BLaER1 (cell line): ENCODE data around the gene LYPD3.

Source experiments
- H3K27ac ChIP-seq: shearing (Covaris generic); formaldehyde crosslinking; 2 replicates; pipeline ENCODE4 v1.8.1; 2022
- H3K27me3 ChIP-seq: shearing (Covaris generic); formaldehyde crosslinking; 2 replicates; pipeline ENCODE4 v1.8.1; 2022
- H3K36me3 ChIP-seq: shearing (Covaris generic); formaldehyde crosslinking; 2 replicates; pipeline ENCODE4 v1.8.1; 2022
- H3K4me1 ChIP-seq: shearing (Covaris generic); formaldehyde crosslinking; 2 replicates; pipeline ENCODE4 v1.8.1; 2022
- H3K4me2 ChIP-seq: shearing (Covaris generic); formaldehyde crosslinking; 2 replicates; pipeline ENCODE4 v1.8.1; 2022
- H3K4me3 ChIP-seq: shearing (Covaris generic); formaldehyde crosslinking; 2 replicates; pipeline ENCODE4 v1.8.1; 2022
- H3K9ac ChIP-seq: shearing (Covaris generic); formaldehyde crosslinking; 2 replicates; pipeline ENCODE4 v1.8.1; 2022
- H3K9me3 ChIP-seq: shearing (Covaris generic); formaldehyde crosslinking; 2 replicates; pipeline ENCODE4 v1.8.1; 2022
- H4K20me1 ChIP-seq: shearing (Covaris generic); formaldehyde crosslinking; 2 replicates; pipeline ENCODE4 v1.8.1; 2022
- Cebpa-rat ChIP-seq: shearing (Covaris generic); IDR thresholded peaks from 2 replicates; pipeline ENCODE4 v1.8.1; 2022

LYPD3 gene

DNA sequence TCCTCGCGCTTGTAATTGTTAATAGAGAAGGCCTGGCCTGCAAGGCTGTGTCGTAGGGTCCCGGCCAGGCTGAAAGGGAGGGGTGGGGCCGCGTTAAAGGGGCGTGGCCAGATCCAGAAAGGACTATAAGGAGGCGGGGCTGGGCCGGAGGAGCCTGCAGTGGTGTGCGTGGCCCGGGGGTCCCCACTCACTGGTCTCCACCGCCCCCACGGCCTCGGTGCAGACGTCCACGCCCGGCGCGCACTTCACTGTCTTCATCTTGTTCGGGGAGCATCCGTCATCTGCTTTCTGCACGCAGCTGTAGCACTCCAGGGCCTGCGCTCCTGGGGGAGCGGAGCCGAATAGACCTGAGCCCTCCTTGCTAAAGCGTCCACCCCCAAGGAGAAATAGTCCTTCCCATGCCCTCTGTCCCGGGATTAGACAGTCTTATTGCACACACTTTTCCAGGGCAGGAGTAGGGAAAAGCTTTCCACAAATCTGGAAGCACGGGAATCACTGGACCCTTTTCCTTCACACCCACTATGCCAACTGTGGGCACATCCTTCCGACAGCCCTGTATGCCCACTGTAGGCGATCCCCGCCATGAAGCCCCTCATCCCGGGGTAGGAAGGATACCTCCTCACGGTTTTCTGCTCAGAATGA, 1.2 kb downstream of the LYPD3 start:
- Histone ChIP-seq H3K9me3 (no peaks in the 10 kb centered on the region), H3K4me1 (peaks cover 31% of the 10 kb centered on the region), H4K20me1 (no peaks in the 10 kb centered on the region), H3K4me3 (peak overlapping the region; percentile 75), H3K4me2 (peak overlapping the region; percentile 75), H3K27ac (no peak overlapping the region), H3K27me3 (no peaks in the 10 kb centered on the region), H3K9ac (peak overlapping the region; percentile 69; the same call in 1 of the 2 replicates), H3K36me3 (no peaks in the 10 kb centered on the region)
- no peak for TF ChIP-seq Cebpa-rat

DNA sequence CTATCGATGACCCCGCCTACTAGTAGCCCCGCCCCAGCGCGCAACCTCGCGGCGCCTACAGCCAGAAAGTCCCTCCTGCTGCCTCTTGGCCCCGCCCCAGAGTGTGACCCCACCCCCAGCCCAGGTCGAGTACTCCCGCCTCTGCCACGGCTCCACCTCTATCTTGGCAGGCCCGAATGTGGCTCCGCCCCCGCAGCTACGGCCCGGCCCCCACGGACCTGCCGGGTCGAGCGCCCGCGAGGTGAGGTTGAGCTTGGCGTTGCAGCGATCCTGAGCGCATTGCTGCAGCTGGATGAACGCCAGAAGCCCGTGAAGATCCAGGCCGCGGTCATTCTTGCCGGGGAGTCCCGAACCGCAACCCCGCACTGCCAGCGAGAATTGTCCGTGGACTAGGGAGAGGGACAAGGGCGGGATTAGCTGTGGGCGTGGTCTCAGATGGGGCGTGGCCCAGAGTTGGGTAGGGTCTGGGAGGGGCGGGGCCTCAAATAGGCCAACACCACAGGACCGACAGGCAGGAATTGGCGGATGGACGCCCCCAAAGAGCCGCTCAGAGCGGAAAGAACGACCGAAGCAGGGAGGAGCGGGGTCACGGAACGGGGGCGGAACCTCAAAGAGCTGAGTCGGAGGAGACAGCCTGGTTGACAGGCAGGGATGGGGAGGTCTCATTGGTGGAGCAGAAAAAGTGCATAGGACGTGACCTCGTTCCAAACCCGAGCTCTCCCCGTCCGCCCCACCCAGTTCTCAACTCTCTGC, 1.9 kb downstream of the LYPD3 start:
- no peaks in the 10 kb centered on the region for H3K27me3 ChIP-seq
- H3K9me3 ChIP-seq = no peaks in the 10 kb centered on the region
- no peak overlapping the region for H3K27ac ChIP-seq
- H3K9ac ChIP-seq = peak overlapping the region; percentile 69
- peak overlapping the region; percentile 75 for H3K4me2 ChIP-seq
- peaks cover 24% of the 10 kb centered on the region for H3K4me1 ChIP-seq
- TF ChIP-seq Cebpa-rat = no peak
- peak overlapping the region; percentile 75 for H3K4me3 ChIP-seq
- no peaks in the 10 kb centered on the region for H3K36me3 ChIP-seq
- H4K20me1 ChIP-seq = no peaks in the 10 kb centered on the region

GRCh38 chr19:43462785-43463380, 2.5 kb downstream of the LYPD3 start:
- H3K4me2 ChIP-seq = peak overlapping the region; percentile 75
- no peak overlapping the region for H3K9ac ChIP-seq
- H3K27ac ChIP-seq = no peak overlapping the region
- H3K4me3 ChIP-seq = peak overlapping the region; percentile 75
- H3K9me3 ChIP-seq = no peaks in the 10 kb centered on the region
- no peaks in the 10 kb centered on the region for H3K36me3 ChIP-seq
- H3K27me3 ChIP-seq = no peaks in the 10 kb centered on the region
- H3K4me1 ChIP-seq = peaks cover 20% of the 10 kb centered on the region
- no peak for TF ChIP-seq Cebpa-rat
- no peaks in the 10 kb centered on the region for H4K20me1 ChIP-seq

DNA sequence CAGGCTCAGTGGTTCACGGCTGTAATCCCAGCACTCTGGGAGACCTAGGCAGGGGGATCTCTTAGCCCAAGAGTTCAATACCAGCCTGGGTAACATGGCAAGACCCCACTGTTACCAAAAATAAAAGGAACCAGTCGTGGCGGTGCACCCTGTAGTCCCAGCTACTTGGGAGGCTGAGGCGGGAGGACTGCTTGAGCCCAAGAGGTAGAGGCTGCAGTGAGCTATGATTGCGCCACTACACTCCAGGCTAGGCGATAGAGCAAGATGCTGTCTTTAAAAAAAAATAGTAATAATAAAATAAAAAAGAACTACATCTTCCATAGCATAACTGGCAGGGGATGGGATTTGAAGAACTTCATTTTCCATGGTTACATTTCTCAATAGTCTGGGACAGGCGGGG, 3.0 kb downstream of the LYPD3 start:
- H3K9me3 ChIP-seq = no peaks in the 10 kb centered on the region
- no peak overlapping the region for H3K27ac ChIP-seq
- H3K4me2 ChIP-seq = peak overlapping the region; percentile 75
- no peaks in the 10 kb centered on the region for H3K27me3 ChIP-seq
- H3K4me3 ChIP-seq = no peak overlapping the region
- H4K20me1 ChIP-seq = no peaks in the 10 kb centered on the region
- H3K9ac ChIP-seq = no peak overlapping the region
- H3K36me3 ChIP-seq = no peaks in the 10 kb centered on the region
- no peak for TF ChIP-seq Cebpa-rat
- H3K4me1 ChIP-seq = peaks cover 20% of the 10 kb centered on the region

DNA sequence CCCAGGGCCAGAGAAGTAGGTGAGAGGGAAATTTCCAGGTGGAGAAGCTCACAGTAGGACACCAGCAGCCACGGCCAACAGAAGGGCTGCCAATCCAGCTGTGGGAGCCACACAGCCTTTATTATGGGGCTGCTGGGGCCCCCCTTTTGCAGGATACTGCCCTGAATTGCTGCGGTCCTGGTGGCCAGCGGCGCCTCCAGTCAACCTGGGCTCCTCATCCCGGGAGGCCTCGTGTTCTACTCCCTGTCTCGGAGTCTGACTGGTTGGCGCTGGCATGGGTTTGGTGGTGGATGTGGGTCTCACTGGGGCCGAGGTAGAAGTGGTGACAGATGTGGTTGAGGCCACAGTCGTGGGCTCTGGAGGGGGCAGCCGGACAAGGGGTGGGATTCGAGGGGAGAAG, 4.1 kb downstream of the LYPD3 start:
- Histone ChIP-seq H3K27ac (no peak overlapping the region), H3K4me3 (no peak overlapping the region), H3K9me3 (no peaks in the 10 kb centered on the region), H3K9ac (no peak overlapping the region), H3K27me3 (no peaks in the 10 kb centered on the region), H3K36me3 (no peaks in the 10 kb centered on the region), H4K20me1 (no peaks in the 10 kb centered on the region), H3K4me2 (no peak overlapping the region), H3K4me1 (peaks cover 20% of the 10 kb centered on the region)
- TF ChIP-seq Cebpa-rat = no peak

GRCh38 chr19:43460362-43461016, 4.9 kb downstream of the LYPD3 start:
- Histone ChIP-seq H3K4me3 (no peak overlapping the region), H3K9ac (no peak overlapping the region), H3K36me3 (no peaks in the 10 kb centered on the region), H3K4me2 (no peak overlapping the region), H4K20me1 (no peaks in the 10 kb centered on the region), H3K27me3 (no peaks in the 10 kb centered on the region), H3K4me1 (peaks cover 27% of the 10 kb centered on the region), H3K27ac (no peak overlapping the region), H3K9me3 (no peaks in the 10 kb centered on the region)
- TF ChIP-seq Cebpa-rat = no peak

- Histone ChIP-seq H3K27me3 (no peaks in the 10 kb centered on the region), H3K27ac (no peak overlapping the region), H3K4me2 (no peak overlapping the region), H3K4me1 (peaks cover 17% of the 10 kb centered on the region), H3K9me3 (no peaks in the 10 kb centered on the region), H3K9ac (no peak overlapping the region), H4K20me1 (no peaks in the 10 kb centered on the region), H3K36me3 (no peaks in the 10 kb centered on the region), H3K4me3 (no peak overlapping the region)
- TF ChIP-seq Cebpa-rat = no peak
Measured at GRCh38 chr19:43457809-43458208, 7.6 kb downstream of the LYPD3 start.

GRCh38 chr19:43455321-43456113, 9.9 kb downstream of the LYPD3 start:
- Histone ChIP-seq H3K9me3 (no peaks in the 10 kb centered on the region), H4K20me1 (no peaks in the 10 kb centered on the region), H3K4me2 (peak overlapping the region; percentile 41; the same call in 1 of the 2 replicates), H3K36me3 (no peaks in the 10 kb centered on the region), H3K27ac (no peak overlapping the region), H3K4me3 (no peak overlapping the region), H3K27me3 (no peaks in the 10 kb centered on the region), H3K4me1 (peaks cover 13% of the 10 kb centered on the region), H3K9ac (peak overlapping the region; percentile 43; the same call in 1 of the 2 replicates)
- no peak for TF ChIP-seq Cebpa-rat

- no peak overlapping the region for H3K9ac ChIP-seq
Measured at GRCh38 chr19:43454031-43454430, 11.4 kb downstream of the LYPD3 start.

More at GRCh38 chr19:43454031-43454430, 11.4 kb downstream of the LYPD3 start:
- Histone ChIP-seq H4K20me1 (no peaks in the 10 kb centered on the region), H3K27me3 (no peaks in the 10 kb centered on the region), H3K9me3 (no peaks in the 10 kb centered on the region), H3K36me3 (no peaks in the 10 kb centered on the region), H3K4me3 (no peak overlapping the region), H3K4me2 (no peak overlapping the region), H3K27ac (no peak overlapping the region), H3K4me1 (peaks cover 16% of the 10 kb centered on the region)
- TF ChIP-seq Cebpa-rat = no peak
